Lower leg skin (tissue), 4 donors: ENCODE measurements around the gene TUFT1. TPM values are rescaled to one million over a fixed set of nuclear protein-coding genes. Genes with fewer than 3 reads are reported as not detected.

Experiments
- DNase-seq, 2 donors: peaks; one replicate each; pipeline ENCODE4 v3.0.0-alpha.2; 2019; ENCODE audit warnings: low spot score in 2 of 2
- H3K4me3 ChIP-seq: fragments of 200-600 bp; sonication (generic); 2 replicates; pipeline ENCODE4 v1.5.1; 2017; ENCODE audit warnings: mild to moderate bottlenecking, low read depth; ENCODE audit not compliant: poor library complexity, severe bottlenecking
- CTCF ChIP-seq, 3 donors: fragments of 450-650 bp; IDR thresholded peaks; one replicate each; pipeline ENCODE4 v1.5.1; 2016; ENCODE audit warnings: antibody characterized with exemption in 3 of 3, mild to moderate bottlenecking in 3 of 3, moderate library complexity in 2 of 3
- POLR2A ChIP-seq, 2 donors: fragments of 450-650 bp; IDR thresholded peaks; one replicate each; pipeline ENCODE4 v1.6.1; 2016 to 2017; ENCODE audit warnings: antibody characterized with exemption in 2 of 2, mild to moderate bottlenecking in 1 of 2, moderate library complexity in 1 of 2
- WGBS, 2 donors: methylation state at CpG; one replicate each; pipeline ENCODE4 v1.1.5; 2018; 5-methylcytosine and 5-hydroxymethylcytosine counted together
- intact Hi-C: fragments of 100-400 bp; cut with DNase I; formaldehyde crosslinking; loops from one replicate; pipeline ENCODE4 v1.15.0; 2023; ENCODE audit warnings: low total_unique reads
- total RNA-seq, 4 donors: library from RNA; depleted of rRNA; stranded (reverse); fragments of >200 nt; gene quantifications; one replicate each; pipeline ENCODE4 v1.1.0, GENCODE V29; 2016

Gene TUFT1
- total RNA-seq, 4 donors from 2014 or later = 140 to 186 (median 161) TPM

GRCh38 chr1:151524736-151525135 lies 15.4 kb upstream of the TUFT1 start:
- 88% methylated on average over 7 of the region's 7 CpGs for WGBS, 2 donors
- H3K4me3 ChIP-seq = no peak overlapping the region
- TF ChIP-seq CTCF (IDR thresholded peaks at IDR 0.05) (no peak), POLR2A (IDR thresholded peaks at IDR 0.05) (no peak)
- DNase-seq = peak in 1 of 2 donors; percentile 49
- intact Hi-C loops = no loop called here

- intact Hi-C loops = no loop called here
- TF ChIP-seq POLR2A (IDR thresholded peaks at IDR 0.05) = no peak
- TF ChIP-seq CTCF (IDR thresholded peaks at IDR 0.05) = no peak
- 77 to 84% methylated on average over 7 of the region's 7 CpGs for WGBS, 2 donors
Measured at GRCh38 chr1:151526735-151527525, 13.2 kb upstream of the TUFT1 start.

GRCh38 chr1:151529211-151529702 lies 10.9 kb upstream of the TUFT1 start:
- DNase-seq = peak in 1 of 2 donors; percentile 76
- intact Hi-C loops = no loop called here
- TF ChIP-seq POLR2A (IDR thresholded peaks at IDR 0.05) (no peak), CTCF (IDR thresholded peaks at IDR 0.05) (no peak)
- 85 to 92% methylated on average over 11 of the region's 11 CpGs for WGBS, 2 donors
- no peak overlapping the region for H3K4me3 ChIP-seq

More at GRCh38 chr1:151526735-151527525, 13.2 kb upstream of the TUFT1 start:
- H3K4me3 ChIP-seq = no peak overlapping the region
- DNase-seq = peak in 1 of 2 donors; percentile 67

- WGBS, 2 donors = 90 to 94% methylated on average over 18 of the region's 18 CpGs
- no peak for TF ChIP-seq POLR2A (IDR thresholded peaks at IDR 0.05)
- TF ChIP-seq CTCF (IDR thresholded peaks at IDR 0.05) = no peak
- intact Hi-C loops = loop anchor here (5.0 to 10.0 kb wide), 2 partner anchors 203 to 305 kb away; partner anchors contain the start of genes C2CD4D and RORC
- peak in 1 of 2 donors; percentile 71 for DNase-seq
- no peak overlapping the region for H3K4me3 ChIP-seq
Measured at GRCh38 chr1:151529781-151530180, 10.3 kb upstream of the TUFT1 start.

GRCh38 chr1:151530461-151530860 lies 9.6 kb upstream of the TUFT1 start:
- peak in 1 of 2 donors; percentile 74 for DNase-seq
- intact Hi-C loops = loop anchor here (5.0 to 10.0 kb wide), 2 partner anchors 202 to 304 kb away; partner anchors contain the start of genes C2CD4D and RORC
- no peak for TF ChIP-seq POLR2A (IDR thresholded peaks at IDR 0.05)
- TF ChIP-seq CTCF (IDR thresholded peaks at IDR 0.05) = no peak

More at GRCh38 chr1:151530461-151530860, 9.6 kb upstream of the TUFT1 start:
- 82 to 83% methylated on average over 11 of the region's 11 CpGs for WGBS, 2 donors
- H3K4me3 ChIP-seq = no peak overlapping the region
